ENCODE measurements around the gene HEBP2. TPM values are rescaled to one million over a fixed set of nuclear protein-coding genes. Genes with fewer than 3 reads are reported as not detected.

HEBP2 gene
- total and polyA plus RNA-seq, 2 donors, result 26.0 to 41.7 TPM

- no peak overlapping the region for H3K27ac ChIP-seq (ENCODE audit: low read depth in 1 of 2, low read length in 1 of 2)
- no peaks in the 10 kb centered on the region for H3K4me1 ChIP-seq (ENCODE audit: control insufficient read depth in 2 of 2, insufficient read depth in 2 of 2, low read length in 2 of 2)
- no peak for DNase-seq (ENCODE audit: low read depth in 6 of 9, low spot score in 9 of 9)
- no peaks in the 10 kb centered on the region for H3K27me3 ChIP-seq (ENCODE audit: control insufficient read depth in 2 of 2, insufficient read depth in 1 of 2, low read length in 1 of 2)
- H3K36me3 ChIP-seq (ENCODE audit: control insufficient read depth in 2 of 2, insufficient read depth in 2 of 2, low read length in 1 of 2), result no peaks in the 10 kb centered on the region
- no peak overlapping the region for H3K4me3 ChIP-seq (ENCODE audit: low read length in 2 of 2)
- H3K9me3 ChIP-seq (ENCODE audit: control insufficient read depth in 2 of 2, insufficient read depth in 1 of 2, low read length in 1 of 2), result no peaks in the 10 kb centered on the region
- WGBS, result 97% methylated on average over 8 of the region's 8 CpGs
Observed at GRCh38 chr6:138427701-138428100, 23.7 kb downstream of the HEBP2 start.

DNA sequence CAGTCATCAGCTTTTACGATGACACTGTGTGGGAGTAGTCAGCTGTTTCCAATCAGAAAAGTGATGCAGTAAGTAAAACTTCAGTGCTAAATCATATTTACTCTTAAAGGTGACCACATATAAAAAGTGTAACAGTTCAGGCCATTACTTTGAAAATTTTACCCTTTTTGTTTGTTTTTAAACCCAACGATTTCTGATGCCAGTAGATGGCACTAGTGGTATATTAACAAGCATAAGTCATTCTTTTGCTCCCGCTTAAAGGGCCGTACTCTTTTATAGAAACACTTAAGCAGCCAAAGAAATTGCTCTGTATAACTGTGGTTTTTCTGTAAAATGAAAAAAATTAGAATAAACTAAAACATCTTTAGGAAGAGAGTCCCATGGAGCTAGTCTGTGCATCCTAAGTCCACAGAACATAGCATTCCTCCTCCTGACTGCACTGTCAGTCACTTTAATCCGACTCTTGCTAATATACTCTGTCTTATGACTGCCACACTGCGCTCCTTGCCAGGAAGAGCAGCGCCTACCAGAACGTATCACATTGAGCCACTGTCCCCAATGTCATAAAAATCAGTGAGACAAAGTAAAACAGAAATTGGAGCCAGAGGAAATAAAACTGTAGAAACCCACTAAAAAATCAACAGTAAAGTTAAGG lies 25.0 kb downstream of the HEBP2 start:
- 64% methylated on average over 8 of the region's 8 CpGs for WGBS
- H3K4me3 ChIP-seq (ENCODE audit: low read length in 2 of 2), result no peak overlapping the region
- H3K4me1 ChIP-seq (ENCODE audit: control insufficient read depth in 2 of 2, insufficient read depth in 2 of 2, low read length in 2 of 2), result no peaks in the 10 kb centered on the region
- H3K36me3 ChIP-seq (ENCODE audit: control insufficient read depth in 2 of 2, insufficient read depth in 2 of 2, low read length in 1 of 2), result no peaks in the 10 kb centered on the region
- no peaks in the 10 kb centered on the region for H3K27me3 ChIP-seq (ENCODE audit: control insufficient read depth in 2 of 2, insufficient read depth in 1 of 2, low read length in 1 of 2)
- DNase-seq (ENCODE audit: low read depth in 6 of 9, low spot score in 9 of 9), result peak in 6 of 9 donors; percentile 25 to 60 (median 28)
- no peak overlapping the region for H3K27ac ChIP-seq (ENCODE audit: low read depth in 1 of 2, low read length in 1 of 2)
- H3K9me3 ChIP-seq (ENCODE audit: control insufficient read depth in 2 of 2, insufficient read depth in 1 of 2, low read length in 1 of 2), result no peaks in the 10 kb centered on the region

DNA sequence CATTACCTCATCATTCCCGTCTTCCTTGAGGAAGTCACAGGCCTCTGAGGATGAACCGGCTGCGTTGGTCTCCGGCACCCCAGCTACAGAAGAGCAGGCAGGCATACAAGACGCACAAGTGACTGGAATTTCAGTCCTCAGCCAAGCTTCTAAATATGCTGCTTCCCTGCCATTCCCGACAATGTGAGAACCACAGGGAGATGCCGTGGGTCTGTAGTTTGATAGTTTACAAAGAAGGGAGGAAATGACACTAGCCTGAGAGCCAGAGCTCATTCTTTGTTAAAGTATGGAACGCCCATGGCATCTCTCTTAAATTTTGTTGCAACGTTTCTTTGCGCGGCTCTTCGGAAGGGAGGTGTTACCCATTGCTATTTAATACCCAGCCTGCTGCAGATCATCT lies 25.7 kb downstream of the HEBP2 start:
- DNase-seq (ENCODE audit: low read depth in 6 of 9, low spot score in 9 of 9), result no peak

DNA sequence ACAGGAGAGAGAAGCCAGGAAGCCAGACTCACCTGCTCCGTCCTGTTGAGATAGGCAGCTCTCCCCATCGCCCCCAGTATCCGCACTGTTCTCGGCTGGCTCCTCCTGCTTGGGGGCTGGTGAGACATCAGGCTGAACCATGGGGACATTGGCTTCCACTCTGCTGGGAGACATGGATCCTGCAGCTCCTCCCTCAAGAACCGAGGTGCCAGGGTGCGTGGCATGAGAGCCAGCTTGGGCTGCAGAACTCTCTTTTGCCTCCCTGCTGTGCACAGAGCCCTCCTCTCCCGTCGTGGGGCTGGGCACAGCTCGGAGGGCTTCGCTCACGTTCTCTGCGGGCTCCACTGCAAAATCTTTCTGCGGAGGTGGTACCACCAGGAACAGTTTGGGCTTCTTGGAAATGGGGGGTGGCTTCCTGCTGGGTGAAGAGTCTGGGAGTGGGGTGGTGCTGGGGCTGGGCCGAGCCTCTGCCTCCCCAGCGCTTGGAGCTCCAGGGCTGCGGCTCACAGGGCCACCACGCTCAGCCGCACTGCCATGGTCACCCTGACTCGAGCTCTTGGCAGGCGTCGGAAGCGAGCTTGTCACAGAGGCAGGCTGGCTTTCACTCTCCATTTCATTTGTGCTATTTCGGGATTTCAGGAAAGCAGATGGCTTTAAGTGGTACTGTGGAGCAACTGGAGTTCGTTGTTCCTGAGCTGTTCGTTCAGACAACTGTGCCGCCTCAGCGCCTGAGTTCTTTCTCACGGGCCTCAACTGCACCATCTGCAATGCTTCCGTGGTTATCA lies 26.5 kb downstream of the HEBP2 start:
- 98% methylated on average over 29 of the region's 29 CpGs for WGBS
- H3K4me1 ChIP-seq (ENCODE audit: control insufficient read depth in 2 of 2, insufficient read depth in 2 of 2, low read length in 2 of 2), result no peaks in the 10 kb centered on the region
- DNase-seq (ENCODE audit: low read depth in 6 of 9, low spot score in 9 of 9), result no peak
- no peak overlapping the region for H3K4me3 ChIP-seq (ENCODE audit: low read length in 2 of 2)
- H3K36me3 ChIP-seq (ENCODE audit: control insufficient read depth in 2 of 2, insufficient read depth in 2 of 2, low read length in 1 of 2), result no peaks in the 10 kb centered on the region
- H3K27ac ChIP-seq (ENCODE audit: low read depth in 1 of 2, low read length in 1 of 2), result no peak overlapping the region
- no peaks in the 10 kb centered on the region for H3K9me3 ChIP-seq (ENCODE audit: control insufficient read depth in 2 of 2, insufficient read depth in 1 of 2, low read length in 1 of 2)
- no peaks in the 10 kb centered on the region for H3K27me3 ChIP-seq (ENCODE audit: control insufficient read depth in 2 of 2, insufficient read depth in 1 of 2, low read length in 1 of 2)

More for the DNA sequence above, 25.7 kb downstream of the HEBP2 start:
- Histone ChIP-seq H3K4me3 (ENCODE audit: low read length in 2 of 2) (no peak overlapping the region), H3K9me3 (ENCODE audit: control insufficient read depth in 2 of 2, insufficient read depth in 1 of 2, low read length in 1 of 2) (no peaks in the 10 kb centered on the region), H3K36me3 (ENCODE audit: control insufficient read depth in 2 of 2, insufficient read depth in 2 of 2, low read length in 1 of 2) (no peaks in the 10 kb centered on the region), H3K4me1 (ENCODE audit: control insufficient read depth in 2 of 2, insufficient read depth in 2 of 2, low read length in 2 of 2) (no peaks in the 10 kb centered on the region), H3K27ac (ENCODE audit: low read depth in 1 of 2, low read length in 1 of 2) (no peak overlapping the region), H3K27me3 (ENCODE audit: control insufficient read depth in 2 of 2, insufficient read depth in 1 of 2, low read length in 1 of 2) (no peaks in the 10 kb centered on the region)
- WGBS, result 95% methylated on average over 12 of the region's 12 CpGs

- Histone ChIP-seq H3K4me1 (ENCODE audit: control insufficient read depth in 2 of 2, insufficient read depth in 2 of 2, low read length in 2 of 2) (no peaks in the 10 kb centered on the region), H3K27me3 (ENCODE audit: control insufficient read depth in 2 of 2, insufficient read depth in 1 of 2, low read length in 1 of 2) (no peaks in the 10 kb centered on the region), H3K36me3 (ENCODE audit: control insufficient read depth in 2 of 2, insufficient read depth in 2 of 2, low read length in 1 of 2) (no peaks in the 10 kb centered on the region), H3K4me3 (ENCODE audit: low read length in 2 of 2) (no peak overlapping the region), H3K27ac (ENCODE audit: low read depth in 1 of 2, low read length in 1 of 2) (no peak overlapping the region), H3K9me3 (ENCODE audit: control insufficient read depth in 2 of 2, insufficient read depth in 1 of 2, low read length in 1 of 2) (no peaks in the 10 kb centered on the region)
- WGBS, result 85% methylated on average over 19 of the region's 19 CpGs
- DNase-seq (ENCODE audit: low read depth in 6 of 9, low spot score in 9 of 9), result no peak
Observed at GRCh38 chr6:138431256-138432062, 27.4 kb downstream of the HEBP2 start.

DNA sequence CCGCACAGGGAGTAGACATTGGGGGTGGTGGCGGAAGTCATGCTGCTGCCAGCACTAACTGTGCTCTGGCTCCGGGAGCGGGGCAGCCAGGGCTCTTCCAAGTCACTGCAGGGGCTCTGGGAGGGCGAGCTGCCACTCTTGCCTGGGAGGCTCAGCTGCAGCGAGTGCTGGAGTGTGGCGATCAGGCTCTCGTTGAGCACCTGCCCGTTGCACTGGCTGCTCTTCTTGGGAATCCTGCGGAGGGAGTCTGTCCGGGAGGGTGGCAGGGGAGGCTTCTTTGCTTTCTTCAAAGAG lies 28.0 kb downstream of the HEBP2 start:
- no peaks in the 10 kb centered on the region for H3K9me3 ChIP-seq (ENCODE audit: control insufficient read depth in 2 of 2, insufficient read depth in 1 of 2, low read length in 1 of 2)
- no peaks in the 10 kb centered on the region for H3K27me3 ChIP-seq (ENCODE audit: control insufficient read depth in 2 of 2, insufficient read depth in 1 of 2, low read length in 1 of 2)
- no peak overlapping the region for H3K4me3 ChIP-seq (ENCODE audit: low read length in 2 of 2)
- no peaks in the 10 kb centered on the region for H3K4me1 ChIP-seq (ENCODE audit: control insufficient read depth in 2 of 2, insufficient read depth in 2 of 2, low read length in 2 of 2)
- no peaks in the 10 kb centered on the region for H3K36me3 ChIP-seq (ENCODE audit: control insufficient read depth in 2 of 2, insufficient read depth in 2 of 2, low read length in 1 of 2)
- DNase-seq (ENCODE audit: low read depth in 6 of 9, low spot score in 9 of 9), result no peak
- no peak overlapping the region for H3K27ac ChIP-seq (ENCODE audit: low read depth in 1 of 2, low read length in 1 of 2)
- 97% methylated on average over 11 of the region's 11 CpGs for WGBS

- Histone ChIP-seq H3K9me3 (ENCODE audit: control insufficient read depth in 2 of 2, insufficient read depth in 1 of 2, low read length in 1 of 2) (no peaks in the 10 kb centered on the region), H3K4me1 (ENCODE audit: control insufficient read depth in 2 of 2, insufficient read depth in 2 of 2, low read length in 2 of 2) (no peaks in the 10 kb centered on the region), H3K27me3 (ENCODE audit: control insufficient read depth in 2 of 2, insufficient read depth in 1 of 2, low read length in 1 of 2) (no peaks in the 10 kb centered on the region), H3K36me3 (ENCODE audit: control insufficient read depth in 2 of 2, insufficient read depth in 2 of 2, low read length in 1 of 2) (no peaks in the 10 kb centered on the region), H3K27ac (ENCODE audit: low read depth in 1 of 2, low read length in 1 of 2) (no peak overlapping the region), H3K4me3 (ENCODE audit: low read length in 2 of 2) (no peak overlapping the region)
- DNase-seq (ENCODE audit: low read depth in 6 of 9, low spot score in 9 of 9), result no peak
- 82% methylated on average over 3 of the region's 3 CpGs for WGBS
Observed at GRCh38 chr6:138434096-138434495, 30.1 kb downstream of the HEBP2 start.

- H3K4me1 ChIP-seq (ENCODE audit: control insufficient read depth in 2 of 2, insufficient read depth in 2 of 2, low read length in 2 of 2), result no peaks in the 10 kb centered on the region
- no peaks in the 10 kb centered on the region for H3K9me3 ChIP-seq (ENCODE audit: control insufficient read depth in 2 of 2, insufficient read depth in 1 of 2, low read length in 1 of 2)
- H3K4me3 ChIP-seq (ENCODE audit: low read length in 2 of 2), result no peak overlapping the region
- 73% methylated on average over 4 of the region's 4 CpGs for WGBS
- no peak overlapping the region for H3K27ac ChIP-seq (ENCODE audit: low read depth in 1 of 2, low read length in 1 of 2)
- no peaks in the 10 kb centered on the region for H3K27me3 ChIP-seq (ENCODE audit: control insufficient read depth in 2 of 2, insufficient read depth in 1 of 2, low read length in 1 of 2)
- DNase-seq (ENCODE audit: low read depth in 6 of 9, low spot score in 9 of 9), result no peak
- H3K36me3 ChIP-seq (ENCODE audit: control insufficient read depth in 2 of 2, insufficient read depth in 2 of 2, low read length in 1 of 2), result no peaks in the 10 kb centered on the region
Observed at GRCh38 chr6:138434925-138435324, 30.9 kb downstream of the HEBP2 start.

GRCh38 chr6:138439546-138439945 lies 35.5 kb downstream of the HEBP2 start:
- WGBS, result 98% methylated on average over 7 of the region's 7 CpGs
- H3K4me3 ChIP-seq (ENCODE audit: low read length in 2 of 2), result no peak overlapping the region
- H3K4me1 ChIP-seq (ENCODE audit: control insufficient read depth in 2 of 2, insufficient read depth in 2 of 2, low read length in 2 of 2), result no peaks in the 10 kb centered on the region
- no peaks in the 10 kb centered on the region for H3K9me3 ChIP-seq (ENCODE audit: control insufficient read depth in 2 of 2, insufficient read depth in 1 of 2, low read length in 1 of 2)
- H3K27ac ChIP-seq (ENCODE audit: low read depth in 1 of 2, low read length in 1 of 2), result no peak overlapping the region
- no peak for DNase-seq (ENCODE audit: low read depth in 6 of 9, low spot score in 9 of 9)
- H3K27me3 ChIP-seq (ENCODE audit: control insufficient read depth in 2 of 2, insufficient read depth in 1 of 2, low read length in 1 of 2), result no peaks in the 10 kb centered on the region
- H3K36me3 ChIP-seq (ENCODE audit: control insufficient read depth in 2 of 2, insufficient read depth in 2 of 2, low read length in 1 of 2), result no peaks in the 10 kb centered on the region
